ENCODE data around the gene C3orf70. TPM values are rescaled to one million over a fixed set of nuclear protein-coding genes. Genes with fewer than 3 reads are reported as not detected.

The C3orf70 gene, protein sequence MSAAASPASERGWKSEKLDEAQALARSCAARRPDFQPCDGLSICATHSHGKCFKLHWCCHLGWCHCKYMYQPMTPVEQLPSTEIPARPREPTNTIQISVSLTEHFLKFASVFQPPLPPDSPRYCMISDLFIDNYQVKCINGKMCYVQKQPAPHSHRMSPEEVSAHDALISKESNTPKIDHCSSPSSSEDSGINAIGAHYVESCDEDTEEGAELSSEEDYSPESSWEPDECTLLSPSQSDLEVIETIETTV
- 3.2 TPM for polyA plus RNA-seq (ENCODE audit: insufficient read length)

GRCh38 chr3:185152410-185153170 lies at the start of gene C3orf70:
TSS of gene C3orf70 (minus strand) at chr3:185153060. CDS start at chr3:185152823, 237 bp downstream.
- DNase-seq (ENCODE audit: low read depth): no peak

DNA sequence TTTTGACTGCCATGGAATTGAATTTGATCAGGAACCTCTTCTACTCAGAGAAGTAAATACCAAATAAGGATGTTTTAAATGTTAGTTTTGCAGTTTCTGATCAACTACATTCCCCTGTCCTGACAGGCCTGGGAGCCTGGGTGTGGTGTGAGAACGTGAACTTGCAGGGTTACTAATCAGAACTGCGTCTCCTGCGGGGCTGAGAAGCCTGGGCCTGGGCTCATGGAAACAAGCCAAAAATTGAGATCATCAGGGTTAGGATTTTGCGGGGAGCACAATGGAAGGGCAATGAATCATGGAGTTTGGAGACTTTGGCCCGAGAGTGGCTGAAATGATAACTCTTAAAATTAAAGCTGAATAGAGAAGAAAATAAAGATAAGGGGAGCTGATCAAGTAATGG lies 47.8 kb upstream of the C3orf70 start:
- no peak for DNase-seq (ENCODE audit: low read depth)

DNA sequence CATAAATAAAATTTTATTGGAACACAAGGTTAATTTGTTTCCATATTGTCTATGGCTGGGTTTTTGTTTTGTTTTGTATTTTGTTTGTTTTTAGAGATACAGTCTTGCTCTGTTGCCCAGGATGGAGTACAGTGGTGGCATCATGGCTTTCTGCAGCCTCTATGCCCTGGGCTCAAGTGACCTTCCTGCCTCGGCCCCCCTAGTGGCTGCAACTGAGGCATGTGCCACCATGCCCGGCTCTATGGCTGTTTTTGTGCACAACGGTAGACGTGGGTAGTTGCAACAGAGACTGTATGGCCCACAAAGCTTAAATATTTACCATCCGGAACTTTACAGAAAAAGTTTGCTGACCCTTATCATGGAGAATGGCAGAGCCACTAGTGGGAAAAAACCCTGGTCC lies 46.8 kb upstream of the C3orf70 start:
- no peak for DNase-seq (ENCODE audit: low read depth)

- DNase-seq (ENCODE audit: low read depth): no peak
Observed at GRCh38 chr3:185199206-185199605, 46.3 kb upstream of the C3orf70 start.

DNA sequence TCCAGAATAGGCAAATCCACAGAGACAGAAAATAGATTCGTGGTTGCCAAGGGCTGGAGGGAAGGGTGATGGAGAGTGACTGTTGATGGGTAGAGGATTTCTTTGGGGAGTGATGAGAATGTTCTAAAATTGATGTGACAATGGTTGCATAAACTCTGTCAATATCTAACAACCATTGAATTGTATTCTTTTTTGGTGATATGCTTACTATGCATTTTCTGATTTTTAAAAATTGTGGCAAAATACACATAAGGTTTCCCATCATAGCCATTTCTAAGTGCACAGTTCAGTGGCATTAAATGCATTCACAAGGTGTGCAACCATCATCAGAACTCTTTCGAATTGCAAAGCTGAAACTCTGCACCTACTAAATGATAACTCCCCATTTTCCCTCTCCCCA lies 44.2 kb upstream of the C3orf70 start:
- no peak for DNase-seq (ENCODE audit: low read depth)

DNA sequence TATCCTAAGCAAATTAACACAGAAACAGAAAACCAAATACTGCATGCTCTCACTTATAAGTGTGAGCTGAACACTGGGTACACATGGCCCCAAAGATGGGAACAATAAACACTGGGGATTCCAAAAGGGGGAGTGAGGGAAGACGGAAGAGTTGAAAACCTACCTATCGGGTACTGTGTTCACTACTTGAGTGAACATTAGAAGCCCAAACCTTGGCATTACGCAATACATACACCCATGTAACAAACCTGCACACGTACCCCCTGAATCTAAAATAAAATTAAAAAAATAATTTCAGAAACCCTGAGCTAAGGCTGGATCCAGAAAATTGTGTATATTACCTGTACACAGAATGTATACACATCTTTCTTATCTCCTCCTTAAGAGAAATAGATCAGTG lies 42.8 kb upstream of the C3orf70 start:
- DNase-seq (ENCODE audit: low read depth): no peak

DNA sequence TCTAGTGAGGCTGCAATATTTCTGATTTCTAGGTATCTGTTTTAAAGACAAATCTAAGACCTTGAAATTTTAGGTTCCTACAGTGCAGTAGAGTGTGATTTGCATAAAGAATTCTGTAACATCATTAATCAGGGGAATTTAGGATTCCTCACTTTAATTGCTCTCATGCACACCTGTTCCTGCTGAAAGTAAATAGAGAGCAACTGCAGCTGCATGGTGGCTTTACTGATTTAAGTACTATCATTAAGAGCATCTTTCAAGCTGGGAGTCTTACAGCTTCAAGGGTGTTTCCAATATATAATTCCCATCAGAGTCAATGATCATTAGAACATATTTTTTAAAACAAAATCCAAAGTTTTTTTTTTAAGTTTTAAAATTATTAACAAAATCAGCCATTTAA lies 36.0 kb upstream of the C3orf70 start:
- no peak for DNase-seq (ENCODE audit: low read depth)

DNA sequence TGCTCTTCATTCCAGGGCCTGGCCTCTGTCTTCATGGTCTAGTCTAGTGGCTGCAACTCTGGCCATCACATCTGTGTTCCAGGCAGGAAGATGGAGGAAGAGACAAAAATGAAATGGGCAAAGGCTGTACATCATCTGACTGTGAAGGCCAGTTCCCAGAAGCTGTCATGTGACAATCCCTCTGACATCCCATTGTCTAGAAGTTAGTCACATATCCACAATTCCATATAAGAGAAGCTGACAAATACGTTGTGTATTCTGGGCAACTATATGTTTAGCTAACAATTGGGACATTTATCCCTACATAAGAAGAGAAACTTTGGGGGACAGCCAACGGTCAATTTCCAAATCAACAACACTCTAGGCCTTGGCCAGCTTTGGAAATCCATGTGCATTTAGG lies 34.5 kb upstream of the C3orf70 start:
- no peak for DNase-seq (ENCODE audit: low read depth)

DNA sequence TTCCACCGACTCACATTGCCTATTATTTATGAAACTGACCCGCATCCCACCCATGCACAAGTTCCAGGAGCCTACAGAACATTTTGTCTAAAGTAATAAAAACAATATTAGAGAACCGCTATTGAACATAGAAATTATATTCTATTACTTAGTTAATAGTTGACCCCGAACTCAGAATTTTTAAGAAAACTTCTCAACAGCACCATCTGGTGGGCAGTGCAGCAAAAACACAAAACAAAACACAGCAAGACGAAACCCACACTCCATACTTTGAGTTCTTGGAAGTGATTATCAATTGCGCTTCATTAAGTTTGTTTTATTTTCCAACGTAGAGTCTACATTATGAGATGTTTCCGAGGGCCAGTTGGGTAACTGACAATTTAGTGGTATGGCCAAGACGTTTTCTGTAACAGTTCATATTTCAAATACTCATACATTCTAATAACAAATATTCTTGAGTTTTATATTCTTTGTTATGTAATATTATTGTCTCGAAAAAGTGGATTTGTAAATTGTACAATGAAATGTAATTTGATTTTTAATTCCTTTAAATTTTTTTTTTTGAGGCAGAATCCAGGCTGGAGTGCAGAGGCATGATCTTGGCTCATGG lies 24.0 kb upstream of the C3orf70 start:
- DNase-seq (ENCODE audit: low read depth): no peak

- DNase-seq (ENCODE audit: low read depth): no peak
Observed at GRCh38 chr3:185175370-185175987, 22.6 kb upstream of the C3orf70 start.

DNA sequence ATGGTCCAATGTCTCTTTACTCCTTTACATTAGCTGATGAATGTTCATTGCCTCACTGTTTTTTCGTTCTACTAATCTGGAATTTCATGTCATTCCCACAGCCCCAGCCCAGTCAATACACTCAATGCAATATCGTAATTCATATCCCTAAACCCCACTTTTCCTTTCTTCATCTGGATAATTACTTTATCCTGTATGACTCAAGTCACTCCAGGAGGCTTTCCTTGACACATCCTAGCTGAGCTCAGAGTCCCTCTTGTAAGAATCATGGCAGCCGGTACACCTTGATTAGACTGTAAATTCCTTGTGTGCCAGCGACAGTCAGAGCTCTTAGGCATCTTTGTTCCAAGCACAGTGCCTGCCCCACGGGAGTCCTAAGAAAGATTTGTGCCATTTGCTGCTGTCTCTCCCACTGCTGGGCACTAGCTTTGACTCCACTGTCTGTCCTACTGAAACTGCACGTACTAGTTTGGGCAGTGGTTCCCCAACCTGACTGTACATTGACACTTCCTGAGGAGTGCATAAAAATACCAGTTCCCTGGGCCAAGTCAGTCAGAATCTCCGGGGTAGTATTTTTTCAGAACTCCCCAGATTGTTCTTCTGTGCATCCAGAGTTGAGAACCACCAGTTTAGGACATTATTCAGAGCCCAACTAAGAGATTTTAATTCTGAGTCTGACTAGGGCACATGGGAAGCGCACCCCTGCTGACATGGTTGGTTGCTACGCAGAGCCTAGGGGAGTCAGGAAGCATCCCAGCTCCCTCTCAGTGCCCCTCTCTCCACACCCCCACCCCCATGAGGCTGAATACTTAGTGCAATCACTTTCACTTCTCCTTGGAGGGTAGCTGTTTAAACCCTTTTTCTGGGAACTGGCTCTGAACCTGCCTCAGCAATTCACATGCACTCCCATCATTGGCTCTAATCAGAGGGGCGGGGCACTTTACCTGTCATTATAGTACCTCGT lies 19.5 kb upstream of the C3orf70 start:
- no peak for DNase-seq (ENCODE audit: low read depth)

DNA sequence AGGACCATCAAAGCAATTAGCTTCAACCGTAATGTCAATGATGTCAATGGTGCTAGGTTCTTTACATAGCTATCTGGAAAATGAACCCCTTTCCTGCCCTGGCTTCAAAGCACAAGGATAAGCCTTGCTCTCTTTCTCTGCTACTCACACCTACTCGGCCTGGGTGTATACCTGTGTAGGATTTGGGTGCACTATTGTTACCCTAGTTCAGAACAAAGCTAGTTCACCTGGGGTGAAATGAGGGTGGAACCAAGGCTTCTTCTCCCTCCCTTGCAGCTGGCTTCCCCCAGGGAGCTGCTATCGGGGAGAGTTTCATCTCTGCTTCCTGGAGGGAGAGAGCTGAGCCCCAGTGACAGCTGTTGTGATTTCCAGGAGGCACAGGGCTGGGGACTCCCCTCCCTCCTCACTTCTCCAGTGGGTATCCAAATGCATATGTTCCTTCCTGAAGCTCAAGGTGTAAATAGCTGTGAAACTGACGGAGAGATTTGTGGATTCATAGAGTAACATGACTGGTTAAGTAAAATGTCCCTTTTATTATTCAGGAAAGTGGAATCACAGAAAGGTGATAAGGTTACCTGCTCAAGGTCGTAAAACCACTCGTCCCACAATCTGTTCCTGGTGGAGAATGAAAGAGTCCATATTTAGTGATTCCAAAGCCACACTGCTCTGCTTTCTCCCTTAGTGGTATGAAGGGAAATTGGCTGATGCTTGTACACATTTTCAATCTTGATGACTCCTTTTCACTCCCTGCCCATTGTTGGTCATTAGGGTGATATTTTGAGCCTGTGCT lies 11.8 kb upstream of the C3orf70 start:
- DNase-seq (ENCODE audit: low read depth): no peak

- DNase-seq (ENCODE audit: low read depth): no peak
Observed at GRCh38 chr3:185162634-185163033, 9.8 kb upstream of the C3orf70 start.

GRCh38 chr3:185161761-185162160 lies 8.9 kb upstream of the C3orf70 start:
- DNase-seq (ENCODE audit: low read depth): no peak

DNA sequence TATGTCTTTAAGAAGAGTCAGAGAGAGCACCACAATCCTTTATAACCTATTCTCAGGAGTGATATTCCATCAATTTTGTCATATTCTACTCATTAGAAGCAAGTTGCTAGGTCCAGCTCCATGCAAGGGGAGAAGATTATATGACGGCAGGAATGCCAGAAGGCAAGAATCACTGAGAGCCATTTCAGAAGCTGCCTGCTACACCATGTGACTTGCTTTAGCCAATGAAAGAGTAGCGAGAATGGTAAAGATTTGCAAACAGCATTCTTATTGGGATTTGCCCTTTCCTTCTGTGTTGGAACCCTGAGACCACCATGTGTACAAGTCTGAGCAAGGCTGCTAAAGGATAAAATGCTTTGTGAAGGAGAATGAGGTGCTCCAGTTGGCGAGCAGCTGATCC lies 4.5 kb upstream of the C3orf70 start:
- no peak for DNase-seq (ENCODE audit: low read depth)

GRCh38 chr3:185155678-185156077 lies 2.8 kb upstream of the C3orf70 start:
- DNase-seq (ENCODE audit: low read depth): no peak

DNA sequence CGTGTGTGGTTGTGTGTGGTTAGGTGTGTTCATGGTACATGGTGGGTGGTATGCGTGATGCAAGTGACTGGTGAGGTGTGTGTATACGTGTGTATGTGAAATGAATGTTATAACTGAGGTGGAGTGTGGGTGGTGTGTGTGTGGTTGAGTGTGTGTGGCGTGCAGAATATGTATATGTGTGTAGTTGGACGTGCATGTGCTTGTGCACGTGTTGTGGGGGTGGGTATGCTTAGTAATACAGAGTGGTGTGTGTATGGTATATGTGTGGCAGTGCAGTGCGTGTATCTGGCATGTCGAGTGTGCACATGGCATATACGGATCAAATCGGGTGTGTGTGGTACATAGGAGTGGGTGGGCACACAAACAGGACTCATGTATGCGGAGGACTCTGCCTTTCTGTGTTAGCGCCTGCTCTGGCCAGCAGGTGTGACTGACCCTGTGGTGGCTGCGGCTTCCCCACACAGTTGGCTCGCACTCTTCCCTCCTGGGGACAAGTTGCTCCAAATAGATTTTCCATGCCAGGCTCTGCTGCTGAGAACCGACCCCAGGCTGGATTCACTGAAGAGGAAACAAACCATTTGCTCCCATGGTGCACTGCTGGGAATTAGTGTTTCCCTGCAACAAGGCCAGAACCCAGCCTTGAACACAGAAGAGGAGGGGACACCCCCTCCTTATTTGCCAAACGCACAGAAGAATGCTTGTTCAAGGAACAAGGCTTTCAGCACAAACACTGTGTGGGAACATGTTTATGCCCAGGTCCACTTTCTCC lies 1.2 kb upstream of the C3orf70 start:
- no peak for DNase-seq (ENCODE audit: low read depth)

DNA sequence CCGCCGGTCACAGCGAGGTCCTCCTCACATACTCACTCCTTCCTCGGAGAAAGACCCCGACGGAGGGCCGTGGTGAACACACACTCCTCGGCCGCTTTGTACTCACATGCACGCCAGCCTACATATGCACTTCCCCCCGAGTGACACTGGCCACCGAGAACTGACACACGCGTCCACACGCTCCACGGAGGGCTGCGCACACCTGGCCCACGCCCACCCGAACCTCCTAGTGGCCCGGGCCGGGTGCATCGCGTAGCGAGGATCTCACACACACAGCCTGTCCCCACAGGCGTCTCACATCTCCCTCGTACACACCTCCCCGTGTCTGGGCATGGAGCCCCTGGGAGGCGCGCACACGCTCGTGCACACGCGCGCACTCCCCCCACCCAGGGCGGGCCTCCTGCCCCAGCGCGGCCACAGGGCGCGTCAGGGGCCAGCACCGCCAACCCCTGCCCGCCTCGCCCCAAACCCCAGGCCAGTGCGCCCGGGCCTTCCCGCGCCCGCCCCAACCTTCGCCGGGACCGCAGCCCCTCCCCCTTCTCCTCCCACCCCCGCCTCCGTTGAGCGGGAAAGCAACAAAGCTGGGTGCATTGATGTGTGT lies 411 bp upstream of the C3orf70 start:
- no peak for DNase-seq (ENCODE audit: low read depth)

- DNase-seq (ENCODE audit: low read depth): no peak
Observed at GRCh38 chr3:185151964-185152409, 873 bp downstream of the C3orf70 start.

Data from forelimb muscle (tissue), 1 donor.